GM12864 (cell line): ENCODE measurements around the gene P2RX7.
"Not testable (repeated sequence)": the region's sequence is repeated elsewhere in the genome, so short reads cannot be mapped to it uniquely, and the experiment has no call there.

Source experiments
- DNase-seq: peaks from one replicate; pipeline ENCODE4 v3.0.0-alpha.2; 2011; ENCODE audit warnings: low read depth
- H3K4me3 ChIP-seq: 2 replicates; pipeline ENCODE4 v1.5.1; 2011; ENCODE audit warnings: mild to moderate bottlenecking, low read depth, low read length, control low read depth
- CTCF ChIP-seq: IDR thresholded peaks from 2 replicates; pipeline ENCODE4 v1.5.1; 2011; ENCODE audit warnings: low read depth, mild to moderate bottlenecking, moderate library complexity, low read length, control low read depth, inconsistent platforms; ENCODE audit errors: missing control alignments

The P2RX7 gene

GRCh38 chr12:121229826-121230537, 97.3 kb downstream of the P2RX7 start:
- not testable (repeated sequence) for H3K4me3 ChIP-seq, DNase-seq
- peak; percentile 79 for TF ChIP-seq CTCF

- no peak for TF ChIP-seq CTCF
- DNase-seq, result no peak
- H3K4me3 ChIP-seq, result no peak overlapping the region
Measured at GRCh38 chr12:121230538-121230907, 97.8 kb downstream of the P2RX7 start.

GRCh38 chr12:121232163-121232562, 99.5 kb downstream of the P2RX7 start:
- TF ChIP-seq CTCF, result no peak

GRCh38 chr12:121232977-121233627, 100.4 kb downstream of the P2RX7 start:
- no peak for TF ChIP-seq CTCF
- H3K4me3 ChIP-seq, result no peak overlapping the region
- no peak for DNase-seq

More at GRCh38 chr12:121232163-121232562, 99.5 kb downstream of the P2RX7 start:
- no peak for DNase-seq
- no peak overlapping the region for H3K4me3 ChIP-seq

- no peak for TF ChIP-seq CTCF
Measured at GRCh38 chr12:121233628-121234020, 100.9 kb downstream of the P2RX7 start.

GRCh38 chr12:121236776-121237175, 104.1 kb downstream of the P2RX7 start:
- DNase-seq, result no peak
- H3K4me3 ChIP-seq, result no peak overlapping the region
- TF ChIP-seq CTCF, result no peak

More at GRCh38 chr12:121233628-121234020, 100.9 kb downstream of the P2RX7 start:
- no peak overlapping the region for H3K4me3 ChIP-seq
- DNase-seq, result no peak

GRCh38 chr12:121237415-121237814, 104.7 kb downstream of the P2RX7 start:
- no peak for DNase-seq
- TF ChIP-seq CTCF, result no peak
- no peak overlapping the region for H3K4me3 ChIP-seq
